Activated CD8-positive, alpha-beta T cell treated with anti-CD3 and anti-CD28 coated beads for 36 hours (primary cell): ENCODE results near the gene UBE2J2. TPM values are rescaled to one million over a fixed set of nuclear protein-coding genes. Genes with fewer than 3 reads are reported as not detected.

Experiments used
- ATAC-seq: fragments of 200-7000 bp; cut with Tn5 transposase; one replicate; pipeline ENCODE4 v1.10.0; 2021; ENCODE audit warnings: mild to moderate bottlenecking, moderate library complexity
- CTCF ChIA-PET: fragments of 350-600 bp; sonication (Branson Sonifier 250); formaldehyde crosslinking; loops from one replicate; lab custom pipeline; 2021; ENCODE audit warnings: antibody characterized with exemption; lab: Charles Lee
- POLR2A ChIA-PET: fragments of 350-600 bp; sonication (Branson Sonifier 250); formaldehyde crosslinking; loops from one replicate; lab custom pipeline; 2021; ENCODE audit warnings: antibody characterized with exemption; lab: Charles Lee
- DNase-seq: peaks from one replicate; pipeline ENCODE4 v3.0.0-alpha.2; 2020
- H3K27ac Mint-ChIP-seq: one replicate; pipeline ENCODE4 v1.8.0; 2021; ENCODE audit warnings: mild to moderate bottlenecking, mixed read lengths
- H3K27me3 Mint-ChIP-seq: one replicate; pipeline ENCODE4 v1.8.0; 2021; ENCODE audit warnings: mixed read lengths
- H3K36me3 Mint-ChIP-seq: one replicate; pipeline ENCODE4 v1.8.0; 2021; ENCODE audit warnings: low read depth, mixed read lengths
- H3K4me1 Mint-ChIP-seq: one replicate; pipeline ENCODE4 v1.8.0; 2021; ENCODE audit warnings: low read depth, mixed read lengths
- H3K4me3 Mint-ChIP-seq: one replicate; pipeline ENCODE4 v1.8.0; 2021; ENCODE audit warnings: mild to moderate bottlenecking, moderate library complexity, mixed read lengths
- H3K9me3 Mint-ChIP-seq: one replicate; pipeline ENCODE4 v1.8.0; 2021; ENCODE audit warnings: mixed read lengths
- intact Hi-C: fragments of 100-400 bp; cut with micrococcal nuclease; formaldehyde crosslinking; loops from one replicate; pipeline ENCODE4 v1.10.0; 2022
- total RNA-seq, 2 experiments: library from RNA; stranded (reverse); gene quantifications; one replicate each; pipeline ENCODE4 v1.2.3, GENCODE V29; 2021
- TF ChIP-seq, protein P1 (sequence below): fragments of 200-600 bp; IDR thresholded peaks from one replicate; pipeline ENCODE4 v1.8.0; 2022; ENCODE audit warnings: antibody characterized with exemption, mild to moderate bottlenecking

The UBE2J2 gene
- total RNA-seq, 2 experiments from 2014 or later = 52.3 to 59.2 TPM

GRCh38 chr1:1246577-1247340 is 26.9 kb downstream of the UBE2J2 start, which contains the start of gene C1QTNF12:
Gene C1QTNF12 (minus strand): TSS chr1:1246722. CDS start chr1:1246690, 32 bp downstream.
- ATAC-seq (no peak), DNase-seq (no peak)
- intact Hi-C loops = no loop called here
- CTCF ChIA-PET = interaction anchor here (0.7 to 1.4 kb wide), 2 partner anchors 16 to 124 kb away, joined by 3 read pairs; no protein-coding TSS in a partner anchor
- Mint-ChIP-seq H3K4me1 (peaks cover 16% of the 10 kb centered on the region), H3K27ac (no peak within 1 kb of the TSS), H3K4me3 (no peak within 1 kb of the TSS), H3K27me3 (no peaks in the 10 kb centered on the region), H3K9me3 (no peaks in the 10 kb centered on the region), H3K36me3 (peaks cover 4% of the 10 kb centered on the region)
- TF ChIP-seq, protein P1, sequence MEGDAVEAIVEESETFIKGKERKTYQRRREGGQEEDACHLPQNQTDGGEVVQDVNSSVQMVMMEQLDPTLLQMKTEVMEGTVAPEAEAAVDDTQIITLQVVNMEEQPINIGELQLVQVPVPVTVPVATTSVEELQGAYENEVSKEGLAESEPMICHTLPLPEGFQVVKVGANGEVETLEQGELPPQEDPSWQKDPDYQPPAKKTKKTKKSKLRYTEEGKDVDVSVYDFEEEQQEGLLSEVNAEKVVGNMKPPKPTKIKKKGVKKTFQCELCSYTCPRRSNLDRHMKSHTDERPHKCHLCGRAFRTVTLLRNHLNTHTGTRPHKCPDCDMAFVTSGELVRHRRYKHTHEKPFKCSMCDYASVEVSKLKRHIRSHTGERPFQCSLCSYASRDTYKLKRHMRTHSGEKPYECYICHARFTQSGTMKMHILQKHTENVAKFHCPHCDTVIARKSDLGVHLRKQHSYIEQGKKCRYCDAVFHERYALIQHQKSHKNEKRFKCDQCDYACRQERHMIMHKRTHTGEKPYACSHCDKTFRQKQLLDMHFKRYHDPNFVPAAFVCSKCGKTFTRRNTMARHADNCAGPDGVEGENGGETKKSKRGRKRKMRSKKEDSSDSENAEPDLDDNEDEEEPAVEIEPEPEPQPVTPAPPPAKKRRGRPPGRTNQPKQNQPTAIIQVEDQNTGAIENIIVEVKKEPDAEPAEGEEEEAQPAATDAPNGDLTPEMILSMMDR = no peak
- POLR2A ChIA-PET = interaction anchor here (1.0 to 1.6 kb wide), 2 partner anchors 15 to 20 kb away, joined by 3 to 5 read pairs; partner anchors contain the start of gene SDF4

DNA sequence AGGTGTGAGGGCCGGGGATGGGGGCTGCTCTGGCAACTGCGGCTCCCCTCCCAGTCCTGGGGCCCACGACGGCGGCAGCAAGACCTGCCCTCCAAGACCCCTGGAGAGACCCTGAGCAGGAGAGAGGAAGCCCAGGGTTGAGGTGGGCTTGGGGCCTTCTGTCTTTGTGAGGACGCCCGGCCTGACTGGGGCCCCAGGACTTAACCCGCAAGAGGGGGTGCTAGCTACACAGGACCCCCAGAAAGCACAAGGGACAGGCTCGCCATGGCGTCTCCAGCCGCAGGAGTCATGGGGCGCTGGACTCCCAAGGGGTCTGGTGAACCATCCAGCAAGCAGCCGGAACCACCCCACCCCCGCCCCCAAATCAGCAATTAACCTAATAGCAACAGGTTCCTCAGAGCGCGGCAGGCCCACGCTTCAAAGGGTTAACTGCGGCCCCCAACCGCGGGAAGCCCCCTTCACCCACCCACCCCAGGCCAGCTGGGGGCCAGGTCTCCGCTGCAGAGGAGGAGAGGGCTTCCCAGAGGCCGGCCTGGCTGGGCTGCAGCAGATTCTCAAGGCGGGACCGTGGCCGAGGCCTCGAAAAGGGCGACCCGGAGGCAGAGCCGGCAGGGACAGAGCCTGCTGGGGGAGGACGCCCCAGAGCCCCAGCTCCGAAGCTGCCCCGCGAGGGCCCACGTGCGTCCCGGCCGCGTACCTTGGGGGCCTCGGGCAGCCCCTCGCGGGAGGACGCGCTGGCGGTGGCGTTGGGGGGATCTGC is 27.7 kb downstream of the UBE2J2 start:
- ChIA-PET CTCF (no interaction called here), POLR2A (interaction anchor here (1.0 to 1.6 kb wide), 2 partner anchors 15 to 19 kb away, joined by 3 to 5 read pairs; partner anchors contain the start of gene SDF4)
- no peak overlapping the region for H3K4me3 Mint-ChIP-seq
- intact Hi-C loops = no loop called here
- peaks cover 2% of the 10 kb centered on the region for H3K36me3 Mint-ChIP-seq
- H3K27ac Mint-ChIP-seq = no peak overlapping the region
- TF ChIP-seq, protein P1 = no peak
- DNase-seq (no peak), ATAC-seq (no peak)
- no peaks in the 10 kb centered on the region for H3K27me3 Mint-ChIP-seq
- peaks cover 14% of the 10 kb centered on the region for H3K4me1 Mint-ChIP-seq
- H3K9me3 Mint-ChIP-seq = no peaks in the 10 kb centered on the region

GRCh38 chr1:1245178-1245816 is 28.4 kb downstream of the UBE2J2 start:
- TF ChIP-seq, protein P1 = no peak
- intact Hi-C loops = no loop called here
- H3K27me3 Mint-ChIP-seq = no peaks in the 10 kb centered on the region
- CTCF ChIA-PET = no interaction called here
- ATAC-seq = no peak
- no peak overlapping the region for H3K27ac Mint-ChIP-seq
- peaks cover 1% of the 10 kb centered on the region for H3K36me3 Mint-ChIP-seq
- peaks cover 8% of the 10 kb centered on the region for H3K4me1 Mint-ChIP-seq
- H3K4me3 Mint-ChIP-seq = no peak overlapping the region
- POLR2A ChIA-PET = no interaction called here
- DNase-seq = no peak
- no peaks in the 10 kb centered on the region for H3K9me3 Mint-ChIP-seq

- POLR2A ChIA-PET = no interaction called here
Measured at GRCh38 chr1:1244192-1244811, 29.4 kb downstream of the UBE2J2 start.

More at GRCh38 chr1:1244192-1244811, 29.4 kb downstream of the UBE2J2 start:
- ATAC-seq (no peak), DNase-seq (no peak)
- intact Hi-C loops = no loop called here
- no peaks in the 10 kb centered on the region for H3K27me3 Mint-ChIP-seq
- no peak overlapping the region for H3K4me3 Mint-ChIP-seq
- TF ChIP-seq, protein P1 = no peak
- CTCF ChIA-PET = no interaction called here
- H3K27ac Mint-ChIP-seq = no peak overlapping the region
- H3K36me3 Mint-ChIP-seq = no peaks in the 10 kb centered on the region
- no peaks in the 10 kb centered on the region for H3K4me1 Mint-ChIP-seq
- no peaks in the 10 kb centered on the region for H3K9me3 Mint-ChIP-seq
